ENCODE results near the gene MAML3.

GRCh38 chr4:139848028-139848427 lies 306.0 kb downstream of the MAML3 start:
- TF ChIP-seq CTCF (IDR thresholded peaks at IDR 0.05) (no peak), POLR2A (IDR thresholded peaks at IDR 0.05) (no peak)

All from uterus (tissue), 2 donors.